22Rv1 (cell line): ENCODE results near the gene ZFYVE28.

Experiments
- CTCF ChIP-seq: fragments of 450-650 bp; IDR thresholded peaks from 2 replicates; pipeline ENCODE4 v1.5.1; 2017; ENCODE audit warnings: mild to moderate bottlenecking
- ZFX ChIP-seq: fragments of 450-650 bp; IDR thresholded peaks from 2 replicates; pipeline ENCODE4 v1.6.1; 2017; ENCODE audit warnings: antibody characterized with exemption, borderline replicate concordance

GRCh38 chr4:2426069-2426397 lies 7.6 kb upstream of the ZFYVE28 start:
- TF ChIP-seq CTCF (no peak), ZFX (no peak)
